K562 (cell line): ENCODE measurements around the gene TP53I13. TPM values are rescaled to one million over a fixed set of nuclear protein-coding genes. Genes with fewer than 3 reads are reported as not detected.

Experiments
- CREB3L1 ChIP-seq: fragments of 450-650 bp; IDR thresholded peaks from 2 replicates; pipeline ENCODE4 v1.6.1; 2014; ENCODE audit warnings: low read depth, mild to moderate bottlenecking, moderate library complexity, borderline replicate concordance
- KDM5B ChIP-seq: fragments of 200-600 bp; sonication (generic); IDR thresholded peaks from 2 replicates; pipeline ENCODE4 v1.6.1; 2012; ENCODE audit warnings: low read depth, mild to moderate bottlenecking, moderate library complexity, low read length, control low read depth, inconsistent platforms; ENCODE audit not compliant: insufficient replicate concordance
- MCM7 ChIP-seq, 2 experiments: fragments of 450-650 bp; IDR thresholded peaks; 2 replicates each; pipeline ENCODE4 v1.6.1; 2016 to 2018
- MECOM ChIP-seq: fragments of 250-450 bp; sonication (Bioruptor Pico); IDR thresholded peaks from 2 replicates; pipeline ENCODE4 v1.8.0; 2022; ENCODE audit warnings: inconsistent platforms
- MLX ChIP-seq, 2 experiments: fragments of 450-650 bp in 1 of 2; sonication (generic) in 1 of 2; formaldehyde crosslinking; conservative IDR thresholded peaks; 2 replicates each; pipeline versions ENCODE4 v1.4.0 to v1.8.1; 2020 to 2022; ENCODE audit warnings: mild to moderate bottlenecking in 1 of 2, missing genetic modification reagents in 1 of 2
- MYNN ChIP-seq, 2 experiments: sonication (generic); formaldehyde crosslinking in 1 of 2; IDR thresholded peaks; 2 replicates each; pipeline versions ENCODE4 v1.5.0 to v1.6.1; 2016 to 2020; ENCODE audit warnings: antibody characterized with exemption in 1 of 2, missing genetic modification reagents in 1 of 2
- NFE2L1 ChIP-seq: fragments of 450-650 bp; IDR thresholded peaks from 2 replicates; pipeline ENCODE4 v1.6.1; 2016; ENCODE audit warnings: missing genetic modification characterization, low read depth, mild to moderate bottlenecking, missing compliant biosample characterization, moderate library complexity, borderline replicate concordance
- PHF21A ChIP-seq: fragments of 450-650 bp; IDR thresholded peaks from 2 replicates; pipeline ENCODE4 v1.6.1; 2017; ENCODE audit warnings: low read depth, borderline replicate concordance
- RBM25 ChIP-seq: fragments of 200-400 bp; formaldehyde crosslinking; IDR thresholded peaks from 2 replicates; pipeline ENCODE4 v1.6.1; 2018; ENCODE audit warnings: low read length, low read depth, moderate library complexity; ENCODE audit not compliant: severe bottlenecking
- ZBTB26 ChIP-seq: fragments of 450-650 bp; formaldehyde crosslinking; IDR thresholded peaks from 2 replicates; pipeline ENCODE4 v1.4.0; 2022; ENCODE audit warnings: missing genetic modification characterization
- ZNF766 ChIP-seq: fragments of 200-800 bp; sonication (Bioruptor generic); conservative IDR thresholded peaks from 2 replicates; pipeline ENCODE4 v1.6.1; 2016; ENCODE audit warnings: missing genetic modification characterization, missing compliant biosample characterization
- polyA plus RNA-seq, 8 experiments: library from polyadenylated mRNA; depleted of rRNA in 4 of 8; stranded (reverse) in 5 of 8; unstranded in 3 of 8; fragments of >200 nt; fragmentation: Nextera tagmentation in 2 of 8; fragmentation: Illumina TruSeq in 1 of 8; extraction: Ambion mirVana in 2 of 8; extraction: Trizol in 1 of 8; gene quantifications; 2 replicates each; pipeline versions ENCODE4 v1.2.1 to v1.2.3, GENCODE V29; 2011 to 2014; ENCODE audit warnings: inconsistent platforms in 1 of 8, missing spikeins in 1 of 8
- total RNA-seq, 7 experiments: library from RNA; depleted of rRNA in 6 of 7; stranded (reverse); fragments of >200 nt in 6 of 7; fragmentation: Illumina TruSeq in 2 of 7; extraction: Trizol in 2 of 7; gene quantifications; 2 replicates each; pipeline versions ENCODE4 v1.2.1 to v1.2.3, GENCODE V29; 2011 to 2021; ENCODE audit warnings: low replicate concordance in 1 of 7
- TF ChIP-seq, protein P1 (sequence below): fragments of 200-800 bp; sonication (Bioruptor generic); IDR thresholded peaks from 2 replicates; pipeline ENCODE4 v1.6.1; 2017; ENCODE audit warnings: missing genetic modification characterization, missing compliant biosample characterization

The TP53I13 gene
- total and polyA plus RNA-seq, 9 of the 15 experiments (the other 6 are each of a cell fraction or from before 2014, with no cell fraction given): 0.08 to 28.3 (median 9.1) TPM

DNA sequence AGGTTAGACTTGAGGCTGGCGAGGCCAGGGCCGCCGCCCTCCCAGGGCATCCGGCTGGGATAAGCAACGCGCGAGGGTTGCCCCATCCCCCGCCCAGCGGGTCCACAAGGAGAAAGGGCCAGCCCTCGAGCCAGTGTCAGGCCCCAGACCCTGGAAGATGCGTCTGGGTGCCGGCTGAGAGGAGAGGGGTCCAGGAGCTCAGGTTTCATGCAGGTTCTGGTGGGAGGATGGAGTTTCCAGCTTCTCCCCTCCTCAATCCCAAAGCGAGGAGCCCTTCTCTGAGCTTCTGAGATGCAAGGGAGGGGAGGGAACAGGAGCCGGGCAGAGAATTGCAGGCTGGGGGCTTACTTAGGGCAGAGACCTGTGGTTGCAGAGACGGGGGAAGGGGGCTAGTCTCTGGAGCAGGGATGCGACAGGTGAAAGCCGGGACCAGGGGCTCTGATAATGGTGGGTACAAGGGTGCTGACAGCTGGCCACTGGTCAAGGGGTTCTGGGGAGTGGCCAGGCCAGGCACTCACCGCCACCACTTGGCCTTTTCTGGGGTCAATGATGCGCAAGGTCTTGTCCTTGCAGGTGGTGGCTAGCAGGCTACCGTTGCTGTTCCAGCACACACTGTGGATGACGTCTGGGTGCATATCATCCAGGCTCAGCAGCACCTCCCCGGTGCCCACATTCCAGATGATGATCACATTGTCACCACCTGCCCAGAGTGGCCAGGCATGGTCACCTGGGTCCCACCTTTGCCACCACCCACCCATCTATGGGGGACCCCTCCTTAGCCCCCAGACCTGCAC lies 50.0 kb downstream of the TP53I13 start (continued):
- no peak for TF ChIP-seq MLX (CRISPR knock-in tag; conservative IDR thresholded peaks at IDR 0.05)
- no peak for TF ChIP-seq MCM7 (IDR thresholded peaks at IDR 0.05)
- TF ChIP-seq NFE2L1 (tag): no peak
- no peak for TF ChIP-seq MYNN (IDR thresholded peaks at IDR 0.05)
- TF ChIP-seq MYNN (CRISPR knock-in tag; IDR thresholded peaks at IDR 0.05): no peak
- no peak for TF ChIP-seq RBM25
- TF ChIP-seq KDM5B: no peak
- 0 out of 2 replicates have a peak, but pooled peaks have one; percentile 2 for TF ChIP-seq PHF21A
- TF ChIP-seq ZBTB26 (CRISPR knock-in tag): no peak
- no peak for TF ChIP-seq MECOM
- TF ChIP-seq, protein P1, sequence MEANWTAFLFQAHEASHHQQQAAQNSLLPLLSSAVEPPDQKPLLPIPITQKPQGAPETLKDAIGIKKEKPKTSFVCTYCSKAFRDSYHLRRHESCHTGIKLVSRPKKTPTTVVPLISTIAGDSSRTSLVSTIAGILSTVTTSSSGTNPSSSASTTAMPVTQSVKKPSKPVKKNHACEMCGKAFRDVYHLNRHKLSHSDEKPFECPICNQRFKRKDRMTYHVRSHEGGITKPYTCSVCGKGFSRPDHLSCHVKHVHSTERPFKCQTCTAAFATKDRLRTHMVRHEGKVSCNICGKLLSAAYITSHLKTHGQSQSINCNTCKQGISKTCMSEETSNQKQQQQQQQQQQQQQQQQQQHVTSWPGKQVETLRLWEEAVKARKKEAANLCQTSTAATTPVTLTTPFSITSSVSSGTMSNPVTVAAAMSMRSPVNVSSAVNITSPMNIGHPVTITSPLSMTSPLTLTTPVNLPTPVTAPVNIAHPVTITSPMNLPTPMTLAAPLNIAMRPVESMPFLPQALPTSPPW: no peak
- no peak for TF ChIP-seq ZNF766 (CRISPR knock-in tag)
- TF ChIP-seq CREB3L1: 0 out of 2 replicates have a peak, but pooled peaks have one; percentile 9
